ENCODE measurements around the gene MCRIP2.

- TF ChIP-seq POLR2A (IDR thresholded peaks at IDR 0.05): no peak
- no peak for TF ChIP-seq CTCF (IDR thresholded peaks at IDR 0.05)
Measured at GRCh38 chr16:625117-625976, 16.3 kb upstream of the MCRIP2 start.

All from adrenal gland (tissue), 5 donors.